ENCODE measurements around the gene ANKRD12.

Gene ANKRD12

GRCh38 chr18:9239720-9240119, 103.1 kb downstream of the ANKRD12 start:
- H3K4me3 ChIP-seq (ENCODE audit: low read depth, low read length): no peak overlapping the region
- TF ChIP-seq CTCF (IDR thresholded peaks at IDR 0.05; ENCODE audit: insufficient read depth, low read depth, low read length, missing control alignments): no peak
- no peak for DNase-seq (ENCODE audit: low read depth)

GRCh38 chr18:9240270-9240669, 103.7 kb downstream of the ANKRD12 start:
- DNase-seq (ENCODE audit: low read depth): no peak
- H3K4me3 ChIP-seq (ENCODE audit: low read depth, low read length): no peak overlapping the region
- TF ChIP-seq CTCF (IDR thresholded peaks at IDR 0.05; ENCODE audit: insufficient read depth, low read depth, low read length, missing control alignments): no peak

- H3K4me3 ChIP-seq (ENCODE audit: low read depth, low read length): no peak overlapping the region
- no peak for TF ChIP-seq CTCF (IDR thresholded peaks at IDR 0.05; ENCODE audit: insufficient read depth, low read depth, low read length, missing control alignments)
- DNase-seq (ENCODE audit: low read depth): peak; percentile 12
These were observed 106.4 kb downstream of the ANKRD12 start for GRCh38 chr18:9243029-9243428.

GRCh38 chr18:9244376-9244775, 107.8 kb downstream of the ANKRD12 start:
- TF ChIP-seq CTCF (IDR thresholded peaks at IDR 0.05; ENCODE audit: insufficient read depth, low read depth, low read length, missing control alignments): no peak
- no peak for DNase-seq (ENCODE audit: low read depth)
- H3K4me3 ChIP-seq (ENCODE audit: low read depth, low read length): no peak overlapping the region

- DNase-seq (ENCODE audit: low read depth): no peak
- TF ChIP-seq CTCF (IDR thresholded peaks at IDR 0.05; ENCODE audit: insufficient read depth, low read depth, low read length, missing control alignments): no peak
- no peak overlapping the region for H3K4me3 ChIP-seq (ENCODE audit: low read depth, low read length)
These were observed 112.1 kb downstream of the ANKRD12 start for GRCh38 chr18:9248661-9249060.

GRCh38 chr18:9249254-9249653, 112.7 kb downstream of the ANKRD12 start:
- no peak for DNase-seq (ENCODE audit: low read depth)
- TF ChIP-seq CTCF (IDR thresholded peaks at IDR 0.05; ENCODE audit: insufficient read depth, low read depth, low read length, missing control alignments): no peak

GRCh38 chr18:9259173-9259572, 122.6 kb downstream of the ANKRD12 start:
- DNase-seq (ENCODE audit: low read depth): no peak
- TF ChIP-seq CTCF (IDR thresholded peaks at IDR 0.05; ENCODE audit: insufficient read depth, low read depth, low read length, missing control alignments): no peak
- no peak overlapping the region for H3K4me3 ChIP-seq (ENCODE audit: low read depth, low read length)

More at GRCh38 chr18:9249254-9249653, 112.7 kb downstream of the ANKRD12 start:
- H3K4me3 ChIP-seq (ENCODE audit: low read depth, low read length): no peak overlapping the region
